GM12872 (cell line): Measurements from ENCODE around the gene FAM13C.

Experiments
- CTCF ChIP-seq: IDR thresholded peaks from 3 replicates; pipeline ENCODE4 v1.5.1; 2011; ENCODE audit warnings: low read depth, mild to moderate bottlenecking, low read length, moderate library complexity; ENCODE audit not compliant: insufficient read depth

Gene FAM13C

GRCh38 chr10:59222788-59223187 is 139.6 kb downstream of the FAM13C start:
- TF ChIP-seq CTCF = no peak

- no peak for TF ChIP-seq CTCF
Observed at GRCh38 chr10:59216178-59216869, 146.0 kb downstream of the FAM13C start.

- no peak for TF ChIP-seq CTCF
Observed at GRCh38 chr10:59214160-59214559, 148.2 kb downstream of the FAM13C start.

- no peak for TF ChIP-seq CTCF
Observed at GRCh38 chr10:59212301-59212798, 150.0 kb downstream of the FAM13C start.

GRCh38 chr10:59206204-59206720 is 156.1 kb downstream of the FAM13C start:
- no peak for TF ChIP-seq CTCF
